Esophagus squamous epithelium (tissue), 4 donors: ENCODE results near the gene CSPG4.

Source experiments
- CTCF ChIP-seq, 6 experiments: fragments of 450-650 bp in 4 of 6; fragments of 200-600 bp in 2 of 6; sonication (generic) in 2 of 6; IDR thresholded peaks; one replicate each; pipeline ENCODE4 v1.5.1; 2016 to 2019; ENCODE audit warnings: antibody characterized with exemption in 6 of 6, mild to moderate bottlenecking in 4 of 6, moderate library complexity in 4 of 6
- POLR2A ChIP-seq, 4 donors: fragments of 450-650 bp; IDR thresholded peaks; one replicate each; pipeline ENCODE4 v1.6.1; 2017; ENCODE audit warnings: antibody characterized with exemption in 4 of 4, mild to moderate bottlenecking in 4 of 4, moderate library complexity in 3 of 4

DNA sequence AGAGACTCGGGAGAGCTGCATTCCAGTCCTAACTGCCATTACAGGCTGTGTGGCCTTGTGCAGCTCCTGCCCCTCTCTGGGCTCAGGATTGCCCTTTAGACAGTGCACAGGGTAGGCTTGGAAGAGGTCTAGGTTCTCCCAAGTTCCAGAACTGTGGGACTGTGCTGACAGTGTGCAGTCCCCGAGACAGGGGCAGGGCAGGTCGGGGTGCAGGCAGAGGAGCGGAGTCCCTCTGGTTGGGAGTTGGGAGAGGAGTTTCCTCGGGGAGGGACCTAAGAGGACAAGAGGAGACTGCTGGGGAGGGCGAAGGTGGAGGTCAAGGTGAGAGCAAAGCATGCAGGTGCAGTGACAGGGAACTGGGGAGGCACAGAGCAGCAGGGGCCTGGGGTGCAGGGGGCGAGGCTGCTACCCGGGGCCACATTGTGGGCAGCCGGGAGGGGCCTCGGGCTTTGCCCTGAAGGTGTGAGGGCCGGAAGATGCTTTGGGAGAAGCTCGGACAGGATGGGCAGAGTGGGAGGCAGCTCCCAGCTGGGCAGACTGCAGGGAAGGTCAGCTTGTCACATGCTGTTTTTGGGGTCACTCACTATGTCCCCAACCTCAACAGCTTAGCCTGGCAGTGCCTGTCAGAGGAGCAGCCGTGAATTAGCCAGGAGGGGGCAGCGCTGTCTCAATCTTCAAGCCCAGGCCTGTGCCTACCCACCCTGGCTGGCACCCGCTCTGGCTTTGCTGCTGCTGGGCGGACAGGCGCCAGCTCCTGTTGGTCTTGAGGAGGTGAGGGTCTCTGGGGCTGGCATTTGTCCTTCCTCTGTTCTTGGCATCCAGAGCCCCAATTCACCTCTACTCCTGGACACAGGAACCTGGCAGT is 15.4 kb upstream of the CSPG4 start:
- TF ChIP-seq CTCF (IDR thresholded peaks at IDR 0.05) (peak in 5 of 6 experiments; percentile 34 to 57 (median 37)), POLR2A (IDR thresholded peaks at IDR 0.05) (no peak)
